ENCODE results near the gene EXOC6B. TPM values are rescaled to one million over a fixed set of nuclear protein-coding genes. Genes with fewer than 3 reads are reported as not detected.

EXOC6B gene
- total and polyA plus RNA-seq, 2 donors from 2014 or later = 5.9 to 31.3 TPM

GRCh38 chr2:72181616-72182015 is 644.2 kb downstream of the EXOC6B start:
- FAIRE-seq (no peak), DNase-seq (no peak)
- intact Hi-C loops (cut with DNase I) = no loop called here
- Histone ChIP-seq H3K4me1 (ENCODE audit: control insufficient read depth in 2 of 3, insufficient read depth in 2 of 3, low read depth in 1 of 3, low read length in 3 of 3) (peaks cover 0 to 8% (median 2%) of the 10 kb centered on the region in 3 donors), H3K27ac (ENCODE audit: low read depth in 2 of 2, low read length in 2 of 2) (no peak overlapping the region), H3K27me3 (ENCODE audit: control insufficient read depth, insufficient read depth, low read length) (no peaks in the 10 kb centered on the region), H3K4me3 (ENCODE audit: low read length in 3 of 3) (no peak overlapping the region), H3K9me3 (ENCODE audit: control insufficient read depth in 2 of 3, insufficient read depth in 1 of 3, low read length in 3 of 3) (no peaks in the 10 kb centered on the region), H3K9ac (ENCODE audit: low read length in 3 of 3) (no peak overlapping the region), H3K36me3 (ENCODE audit: control insufficient read depth in 2 of 3, insufficient read depth in 3 of 3, low read length in 3 of 3) (peaks cover 0 to 7% (median 6%) of the 10 kb centered on the region in 3 donors)
- no peak for TF ChIP-seq CTCF (IDR thresholded peaks at IDR 0.05; ENCODE audit: borderline replicate concordance, extremely low read depth, insufficient read depth)

GRCh38 chr2:72180351-72180750 is 645.5 kb downstream of the EXOC6B start:
- no peak overlapping the region for H3K4me3 ChIP-seq (ENCODE audit: low read length in 3 of 3)
- no peak overlapping the region for H3K9ac ChIP-seq (ENCODE audit: low read length in 3 of 3)
- intact Hi-C loops (cut with DNase I) = no loop called here
- DNase-seq = no peak
- H3K36me3 ChIP-seq (ENCODE audit: control insufficient read depth in 2 of 3, insufficient read depth in 3 of 3, low read length in 3 of 3) = peaks cover 0 to 7% (median 6%) of the 10 kb centered on the region in 3 donors
- peaks cover 0 to 8% (median 2%) of the 10 kb centered on the region in 3 donors for H3K4me1 ChIP-seq (ENCODE audit: control insufficient read depth in 2 of 3, insufficient read depth in 2 of 3, low read depth in 1 of 3, low read length in 3 of 3)
- no peaks in the 10 kb centered on the region for H3K27me3 ChIP-seq (ENCODE audit: control insufficient read depth, insufficient read depth, low read length)
- no peak for TF ChIP-seq CTCF (IDR thresholded peaks at IDR 0.05; ENCODE audit: borderline replicate concordance, extremely low read depth, insufficient read depth)
- FAIRE-seq = no peak
- no peaks in the 10 kb centered on the region for H3K9me3 ChIP-seq (ENCODE audit: control insufficient read depth in 2 of 3, insufficient read depth in 1 of 3, low read length in 3 of 3)
- H3K27ac ChIP-seq (ENCODE audit: low read depth in 2 of 2, low read length in 2 of 2) = no peak overlapping the region

- intact Hi-C loops (cut with DNase I) = no loop called here
- Histone ChIP-seq H3K36me3 (ENCODE audit: control insufficient read depth in 2 of 3, insufficient read depth in 3 of 3, low read length in 3 of 3) (peaks cover 0 to 7% (median 6%) of the 10 kb centered on the region in 3 donors), H3K27ac (ENCODE audit: low read depth in 2 of 2, low read length in 2 of 2) (no peak overlapping the region), H3K9ac (ENCODE audit: low read length in 3 of 3) (no peak overlapping the region), H3K4me1 (ENCODE audit: control insufficient read depth in 2 of 3, insufficient read depth in 2 of 3, low read depth in 1 of 3, low read length in 3 of 3) (peaks cover 0 to 8% (median 2%) of the 10 kb centered on the region in 3 donors), H3K9me3 (ENCODE audit: control insufficient read depth in 2 of 3, insufficient read depth in 1 of 3, low read length in 3 of 3) (no peaks in the 10 kb centered on the region), H3K27me3 (ENCODE audit: control insufficient read depth, insufficient read depth, low read length) (no peaks in the 10 kb centered on the region), H3K4me3 (ENCODE audit: low read length in 3 of 3) (no peak overlapping the region)
- FAIRE-seq (no peak), DNase-seq (no peak)
- TF ChIP-seq CTCF (IDR thresholded peaks at IDR 0.05; ENCODE audit: borderline replicate concordance, extremely low read depth, insufficient read depth) = no peak
Observed at GRCh38 chr2:72178551-72178950, 647.3 kb downstream of the EXOC6B start.

GRCh38 chr2:72176281-72176680 is 649.6 kb downstream of the EXOC6B start:
- FAIRE-seq (no peak), DNase-seq (no peak)
- no peak for TF ChIP-seq CTCF (IDR thresholded peaks at IDR 0.05; ENCODE audit: borderline replicate concordance, extremely low read depth, insufficient read depth)
- H3K27ac ChIP-seq (ENCODE audit: low read depth in 2 of 2, low read length in 2 of 2) = no peak overlapping the region
- no peak overlapping the region for H3K9ac ChIP-seq (ENCODE audit: low read length in 3 of 3)
- peaks cover 0 to 7% (median 6%) of the 10 kb centered on the region in 3 donors for H3K36me3 ChIP-seq (ENCODE audit: control insufficient read depth in 2 of 3, insufficient read depth in 3 of 3, low read length in 3 of 3)
- no peaks in the 10 kb centered on the region for H3K27me3 ChIP-seq (ENCODE audit: control insufficient read depth, insufficient read depth, low read length)
- intact Hi-C loops (cut with DNase I) = no loop called here
- H3K4me1 ChIP-seq (ENCODE audit: control insufficient read depth in 2 of 3, insufficient read depth in 2 of 3, low read depth in 1 of 3, low read length in 3 of 3) = no peaks in the 10 kb centered on the region
- H3K4me3 ChIP-seq (ENCODE audit: low read length in 3 of 3) = no peak overlapping the region
- no peaks in the 10 kb centered on the region for H3K9me3 ChIP-seq (ENCODE audit: control insufficient read depth in 2 of 3, insufficient read depth in 1 of 3, low read length in 3 of 3)
